ENCODE results near the gene PSMF1. TPM values are rescaled to one million over a fixed set of nuclear protein-coding genes. Genes with fewer than 3 reads are reported as not detected.
A peak's percentile ranks its signal among the peaks of the same experiment; 100 is the strongest.

The PSMF1 gene
- total and polyA plus RNA-seq, 9 of the 15 experiments (the other 6 are each of a cell fraction or from before 2014, with no cell fraction given): 8.5 to 192 (median 33.2) TPM

DNA sequence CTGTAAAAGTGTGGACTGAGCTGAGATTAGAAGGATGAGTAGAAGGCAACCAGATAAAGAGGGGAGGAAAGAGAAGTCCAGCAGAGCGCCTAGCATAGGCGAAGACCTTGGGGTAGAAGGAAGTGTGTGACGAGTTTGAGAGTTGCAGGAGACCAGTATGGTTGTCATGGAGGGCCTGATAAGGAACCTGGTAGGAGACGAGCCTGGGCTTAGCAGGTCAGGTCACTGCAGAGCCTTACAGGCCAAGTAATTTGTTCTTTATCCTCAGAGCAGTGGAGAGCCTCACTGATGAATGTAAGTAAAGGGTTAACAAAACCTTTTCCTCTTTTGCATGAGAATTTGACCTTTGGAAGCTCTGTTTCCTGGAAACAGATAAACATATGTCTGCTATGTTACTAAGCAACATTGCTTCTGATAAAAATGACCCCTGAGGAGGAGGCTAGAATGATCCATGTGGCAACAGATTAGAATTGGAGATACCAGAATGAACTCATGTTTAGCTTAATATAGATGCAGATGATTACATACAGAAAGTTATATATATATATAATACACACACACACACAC lies 69.3 kb downstream of the PSMF1 start (continued):
- TF ChIP-seq REST (IDR thresholded peaks at IDR 0.05; ENCODE audit: borderline replicate concordance): peak; percentile 10; the same call in 1 of the 2 replicates
- TF ChIP-seq REST (CRISPR knock-in tag; IDR thresholded peaks at IDR 0.05; ENCODE audit: low read depth): no peak
- 0 out of 2 replicates have a peak, but pooled peaks have one; percentile 21 for TF ChIP-seq EP400 (IDR thresholded peaks at IDR 0.05)
- TF ChIP-seq CREB3 (tag; conservative IDR thresholded peaks at IDR 0.05; ENCODE audit: low read depth): 0 out of 2 replicates have a peak, but pooled peaks have one; percentile 35
- TF ChIP-seq TSC22D4 (tag; IDR thresholded peaks at IDR 0.05): no peak
- no peak; the same call in 1 of the 2 replicates for TF ChIP-seq ZNF766 (CRISPR knock-in tag; conservative IDR thresholded peaks at IDR 0.05)
- TF ChIP-seq ZNF184 (CRISPR knock-in tag; IDR thresholded peaks at IDR 0.05): peak; percentile 100
- peak; percentile 81 for TF ChIP-seq CBFA2T2 (conservative IDR thresholded peaks at IDR 0.05)
- TF ChIP-seq NR2C2 (CRISPR knock-in tag; IDR thresholded peaks at IDR 0.05): no peak
- peak; percentile 93 for TF ChIP-seq NR2C2 (tag; IDR thresholded peaks at IDR 0.05)
- TF ChIP-seq TRIM28 (IDR thresholded peaks at IDR 0.05): peak; percentile 99
- TF ChIP-seq ZNF507 (tag; conservative IDR thresholded peaks at IDR 0.05): no peak
- peak in 1 of 2 experiments; percentile 88; a peak in 2 of 4 replicates for TF ChIP-seq ETV6 (IDR thresholded peaks at IDR 0.05; ENCODE audit: borderline replicate concordance in 1 of 2, low read depth in 2 of 2, low read length in 1 of 2)
- TF ChIP-seq ETV6 (CRISPR knock-in tag; IDR thresholded peaks at IDR 0.05; ENCODE audit: borderline replicate concordance): no peak
- 0 out of 2 replicates have a peak, but pooled peaks have one; percentile 14 for TF ChIP-seq PHF21A (IDR thresholded peaks at IDR 0.05; ENCODE audit: borderline replicate concordance, low read depth)
- TF ChIP-seq, protein P1, sequence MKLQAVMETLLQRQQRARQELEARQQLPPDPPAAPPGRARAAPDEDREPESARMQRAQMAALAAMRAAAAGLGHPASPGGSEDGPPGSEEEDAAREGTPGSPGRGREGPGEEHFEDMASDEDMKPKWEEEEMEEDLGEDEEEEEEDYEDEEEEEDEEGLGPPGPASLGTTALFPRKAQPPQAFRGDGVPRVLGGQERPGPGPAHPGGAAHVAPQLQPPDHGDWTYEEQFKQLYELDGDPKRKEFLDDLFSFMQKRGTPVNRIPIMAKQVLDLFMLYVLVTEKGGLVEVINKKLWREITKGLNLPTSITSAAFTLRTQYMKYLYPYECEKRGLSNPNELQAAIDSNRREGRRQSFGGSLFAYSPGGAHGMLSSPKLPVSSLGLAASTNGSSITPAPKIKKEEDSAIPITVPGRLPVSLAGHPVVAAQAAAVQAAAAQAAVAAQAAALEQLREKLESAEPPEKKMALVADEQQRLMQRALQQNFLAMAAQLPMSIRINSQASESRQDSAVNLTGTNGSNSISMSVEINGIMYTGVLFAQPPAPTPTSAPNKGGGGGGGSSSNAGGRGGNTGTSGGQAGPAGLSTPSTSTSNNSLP (IDR thresholded peaks at IDR 0.05; ENCODE audit: borderline replicate concordance, low read depth, low read length): peak; percentile 89
- TF ChIP-seq KLF16 (IDR thresholded peaks at IDR 0.05): peak; percentile 62
- no peak for TF ChIP-seq SIRT6 (IDR thresholded peaks at IDR 0.05; ENCODE audit: low read depth, low read length)
- TF ChIP-seq XRCC4 (IDR thresholded peaks at IDR 0.05; ENCODE audit: extremely low read depth, insufficient read depth, insufficient read length): no peak
- TF ChIP-seq GATAD2A (IDR thresholded peaks at IDR 0.05): peak; percentile 66; the same call in 1 of the 2 replicates
